ENCODE results near the gene WBP4.
A peak's percentile ranks its signal among the peaks of the same experiment; 100 is the strongest.

Gene WBP4

DNA sequence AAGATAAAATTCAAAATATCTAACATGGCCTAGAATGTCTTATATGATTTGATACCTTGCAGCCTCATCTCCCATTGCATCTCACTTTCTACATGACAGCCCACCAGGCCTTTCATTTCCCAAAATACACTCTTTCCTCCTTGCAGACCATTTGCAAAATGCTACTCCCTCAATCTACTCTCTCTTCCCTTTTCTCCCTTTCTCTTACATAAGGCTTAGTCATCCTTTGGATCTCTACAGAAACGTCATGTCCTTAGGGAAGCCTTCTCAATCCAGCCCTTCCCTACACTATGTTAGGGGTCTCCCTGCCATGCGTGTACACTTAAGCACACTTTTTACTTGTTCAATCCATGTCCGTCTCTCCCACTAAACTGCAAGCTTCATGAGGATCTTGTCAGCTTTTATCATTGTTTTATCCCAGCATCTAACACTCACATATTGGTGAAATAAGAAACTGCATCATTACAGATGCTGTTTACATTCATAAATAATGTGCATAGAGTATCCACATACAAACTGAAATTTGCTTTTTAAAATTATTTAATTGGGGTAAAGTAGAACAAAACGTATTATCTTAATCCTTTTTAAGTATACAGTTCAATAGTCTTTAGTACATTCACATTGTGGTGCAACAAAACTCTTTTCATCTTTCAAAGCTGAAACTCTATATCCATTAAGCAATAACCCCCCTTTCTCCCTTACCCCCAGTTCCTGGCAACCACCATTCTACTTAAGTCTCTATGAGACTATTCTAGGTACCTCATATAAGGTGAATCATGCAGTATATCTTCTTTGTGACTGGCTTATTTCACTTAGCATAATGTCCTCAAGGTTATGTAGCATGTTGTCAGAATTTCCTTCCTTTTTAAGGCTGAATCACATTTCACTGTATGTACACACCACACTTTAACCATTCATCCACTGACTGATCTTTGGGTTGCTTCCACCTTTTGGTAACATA is 11.5 kb upstream of the WBP4 start:
- DNase-seq = no peak

DNA sequence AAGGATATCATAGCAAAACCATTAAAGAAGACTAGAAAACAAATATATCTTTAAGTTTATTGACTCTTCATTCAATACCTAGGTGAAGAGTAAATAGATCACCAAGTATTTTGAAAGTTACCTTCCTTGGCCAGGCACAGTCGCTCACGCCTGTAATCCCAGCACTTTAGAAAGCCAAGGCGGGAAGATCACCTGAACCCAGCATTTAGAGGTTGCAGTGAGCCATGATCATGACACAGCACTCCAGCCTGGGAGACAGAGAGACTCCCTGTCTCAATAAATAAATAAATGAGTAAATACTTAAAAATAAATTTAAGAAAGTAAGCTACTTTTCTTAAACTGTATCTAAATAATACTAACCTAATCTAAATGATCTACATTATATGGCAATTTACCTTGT is 8.9 kb upstream of the WBP4 start:
- no peak for DNase-seq

DNA sequence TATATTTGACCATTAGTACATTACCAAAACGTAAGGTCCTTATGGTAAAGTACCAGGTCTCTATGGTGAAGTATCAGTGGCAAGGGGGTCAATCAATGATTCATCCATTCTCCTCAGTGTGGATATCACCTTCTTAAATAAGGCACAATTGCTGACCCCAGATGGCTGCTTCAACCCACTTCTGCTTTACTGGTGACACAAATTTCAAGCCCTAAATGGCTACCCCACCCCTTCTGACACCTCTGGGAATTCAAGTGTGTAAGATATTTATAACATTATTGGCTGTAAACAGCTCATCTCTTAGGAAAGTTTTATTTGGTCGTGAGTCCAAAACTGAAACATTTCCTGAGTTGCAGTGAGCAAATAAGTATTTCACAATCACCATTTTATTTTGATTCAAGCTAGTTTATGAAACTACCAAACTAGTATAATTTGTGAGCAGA is 7.9 kb upstream of the WBP4 start:
- no peak for DNase-seq

DNA sequence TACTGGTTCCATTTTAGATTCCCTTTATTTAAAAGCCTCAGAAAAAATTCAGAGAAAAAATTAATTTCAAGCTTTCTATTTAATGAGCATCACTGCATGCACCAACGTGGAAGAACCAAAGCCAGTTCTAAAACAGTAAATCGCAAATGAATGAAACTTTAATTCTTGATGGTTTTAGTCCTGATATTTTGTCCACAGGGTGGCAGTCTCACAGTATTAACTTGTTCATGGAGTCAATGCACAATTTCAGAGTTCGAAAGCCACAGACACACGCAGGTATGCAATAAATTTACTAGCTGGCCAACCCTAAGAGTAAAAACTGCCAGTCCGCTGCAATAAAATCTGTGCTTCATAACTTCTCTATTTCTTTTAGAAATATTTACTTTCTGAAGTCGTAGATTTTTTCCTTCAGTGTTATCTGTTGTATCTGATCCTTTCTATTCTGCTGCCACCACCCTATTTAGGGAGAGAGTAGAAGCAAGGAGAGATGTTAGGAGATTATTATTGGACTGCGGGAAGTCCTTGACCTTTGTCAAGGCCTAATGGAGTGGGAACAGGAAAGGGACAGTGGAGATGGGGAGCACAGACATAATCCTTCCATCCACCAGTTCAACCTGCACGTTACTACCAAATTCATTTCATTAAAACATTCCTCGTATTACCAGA is 7.0 kb upstream of the WBP4 start:
- peak; percentile 1 for DNase-seq

DNA sequence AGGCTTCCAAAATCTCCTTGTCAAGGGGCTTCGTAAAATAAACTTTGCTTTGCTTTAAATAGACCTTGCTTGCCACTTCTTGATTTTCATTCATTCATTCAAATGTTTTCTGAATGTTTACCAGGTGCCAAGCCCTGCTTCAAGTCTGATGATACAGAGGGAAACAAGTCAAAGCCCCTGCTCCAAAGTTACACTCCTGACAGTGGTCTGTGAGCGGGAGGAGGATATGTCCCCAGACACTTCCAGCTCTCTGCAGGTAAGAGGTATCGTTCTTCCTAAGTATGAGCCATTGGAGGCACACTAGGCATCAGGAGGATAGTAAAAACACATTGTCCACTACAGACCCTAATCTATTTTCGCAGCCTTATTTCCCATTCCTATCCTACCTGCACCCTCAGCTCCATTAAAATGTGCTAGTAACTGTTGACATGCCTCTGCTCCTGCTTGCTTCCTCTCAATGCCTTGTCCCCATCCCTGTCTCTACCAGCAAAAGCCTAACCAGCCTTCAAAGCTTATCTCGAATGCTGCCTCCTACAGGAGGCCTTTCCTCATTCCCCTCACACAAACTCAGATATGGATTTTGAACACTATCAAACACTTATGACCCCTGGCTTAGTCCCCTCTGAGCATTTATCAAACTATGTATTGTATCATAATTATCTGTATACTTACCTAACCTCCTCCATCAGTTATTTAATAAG is 6.2 kb upstream of the WBP4 start:
- no peak for DNase-seq

DNA sequence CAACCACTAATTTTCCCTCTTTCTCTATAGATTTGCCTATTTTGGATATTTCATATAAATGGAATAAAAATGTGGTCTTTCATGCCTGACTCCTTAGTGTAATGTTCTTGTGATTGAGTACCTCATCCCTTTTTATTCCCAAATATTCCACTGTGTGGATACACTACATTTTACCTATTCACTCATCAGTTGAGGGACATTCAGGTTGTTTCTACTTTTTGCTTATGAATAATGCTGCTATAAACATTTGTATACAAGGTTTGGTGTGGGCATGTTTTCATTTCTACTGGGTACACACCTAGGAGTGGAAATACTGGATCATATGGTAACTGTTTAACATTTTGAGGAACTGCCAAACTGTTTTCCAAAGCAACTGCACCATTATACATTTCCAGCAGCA is 5.1 kb upstream of the WBP4 start:
- no peak for DNase-seq

DNA sequence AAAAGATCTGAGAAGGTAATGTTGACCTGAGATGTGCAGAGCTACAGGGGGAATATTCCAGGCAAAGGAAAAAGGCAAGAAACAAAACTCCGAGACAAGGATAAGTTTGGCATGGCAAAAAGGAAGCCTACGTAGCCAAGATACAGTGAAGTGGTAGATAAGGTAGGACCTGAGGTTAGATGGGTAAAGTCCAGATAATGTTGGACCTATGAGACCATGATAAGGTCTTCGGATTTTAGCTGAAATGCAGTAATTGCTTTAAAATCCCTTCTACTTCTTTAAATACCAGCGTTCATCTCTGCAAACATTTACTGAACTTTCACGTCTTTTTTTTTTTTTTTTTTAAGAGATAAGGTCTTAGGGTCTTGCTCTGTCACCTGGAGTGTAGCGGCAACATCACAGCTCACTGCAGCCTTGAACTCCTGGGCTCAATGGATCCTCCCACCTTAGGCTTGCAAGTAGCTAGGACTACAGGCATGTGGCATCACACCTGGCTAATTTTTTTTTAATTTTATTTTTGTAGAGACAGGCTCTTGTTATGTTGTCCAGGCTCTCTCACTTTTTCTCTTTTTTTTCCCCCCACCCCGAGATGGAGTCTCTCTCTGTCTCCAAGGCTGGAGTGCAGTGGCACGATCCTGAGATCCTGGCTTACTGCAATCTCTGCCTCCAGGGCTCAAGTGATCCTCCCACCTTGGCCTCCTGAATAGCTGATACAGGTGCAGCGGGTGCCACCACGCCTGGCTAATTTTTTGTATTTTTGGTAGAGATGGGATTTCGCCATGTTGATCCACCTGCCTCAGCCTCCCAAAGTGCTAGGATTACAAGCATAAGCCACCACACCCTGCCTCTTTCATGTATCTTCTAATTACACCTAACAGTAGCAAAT is 4.2 kb upstream of the WBP4 start:
- DNase-seq = no peak

DNA sequence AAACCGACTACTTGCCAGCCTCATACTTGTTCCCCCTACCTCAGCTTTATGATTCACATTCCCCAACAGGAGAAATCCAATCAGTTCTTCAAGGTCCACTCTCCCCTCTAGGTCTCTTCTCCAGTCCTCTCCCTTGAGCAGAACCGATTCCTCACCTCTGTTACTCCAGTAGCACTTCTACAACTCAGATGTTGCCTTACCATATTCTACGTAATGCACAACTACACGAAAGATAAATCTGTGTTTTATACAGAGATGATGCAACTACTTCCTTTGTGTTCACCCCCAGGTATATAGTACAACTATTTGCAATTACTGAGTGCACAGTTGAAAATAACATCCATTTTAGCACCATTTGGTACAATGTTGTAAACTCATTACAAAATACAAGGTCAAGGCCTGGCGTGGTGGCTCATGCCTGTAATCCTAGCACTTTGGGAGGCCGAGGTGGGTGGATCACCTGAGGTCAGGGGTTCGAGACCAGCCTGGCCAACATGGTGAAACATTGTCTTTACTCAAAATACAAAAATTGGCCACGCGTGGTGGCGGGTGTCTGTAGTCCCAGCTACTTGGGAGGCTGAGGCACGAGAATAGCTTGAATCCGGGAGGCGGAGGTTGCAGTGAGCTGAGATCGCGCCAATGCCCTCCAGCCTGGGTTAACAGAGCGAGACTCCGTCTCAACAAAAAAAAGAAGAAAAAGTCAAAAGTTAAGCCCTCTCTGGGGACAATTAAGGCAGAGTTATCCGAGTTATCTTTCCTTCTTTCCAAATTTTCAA is 2.8 kb upstream of the WBP4 start:
- DNase-seq = no peak

DNA sequence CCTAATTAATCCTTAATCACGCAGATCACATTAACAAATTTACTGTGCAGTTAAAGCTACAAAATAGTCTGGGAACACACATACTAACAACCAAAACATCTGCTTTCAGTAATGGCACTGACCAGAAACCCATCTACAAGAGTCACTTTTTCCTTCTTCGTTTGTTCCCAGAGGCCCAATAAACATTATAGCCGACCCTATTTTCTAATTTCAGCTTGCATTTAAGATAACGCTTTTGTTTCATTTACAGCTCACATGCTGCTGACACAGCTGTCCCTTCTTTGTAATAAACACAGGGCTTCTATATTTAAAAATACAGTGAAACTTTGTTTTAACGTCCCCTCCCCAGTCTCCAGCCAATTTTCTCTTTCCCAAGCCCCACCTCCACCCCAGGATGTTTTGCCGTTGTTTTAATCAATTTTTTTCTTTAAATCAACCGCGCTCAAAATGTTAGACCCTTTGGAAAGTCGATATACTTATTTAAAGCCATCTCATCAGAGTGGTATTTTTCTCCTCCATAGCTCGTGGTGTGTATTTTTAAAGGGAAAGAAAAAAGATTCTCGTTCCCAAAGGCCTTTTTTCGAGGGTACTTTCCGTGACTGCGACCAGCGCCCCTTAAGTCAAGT is 1.7 kb upstream of the WBP4 start:
- peak; percentile 47 for DNase-seq

DNA sequence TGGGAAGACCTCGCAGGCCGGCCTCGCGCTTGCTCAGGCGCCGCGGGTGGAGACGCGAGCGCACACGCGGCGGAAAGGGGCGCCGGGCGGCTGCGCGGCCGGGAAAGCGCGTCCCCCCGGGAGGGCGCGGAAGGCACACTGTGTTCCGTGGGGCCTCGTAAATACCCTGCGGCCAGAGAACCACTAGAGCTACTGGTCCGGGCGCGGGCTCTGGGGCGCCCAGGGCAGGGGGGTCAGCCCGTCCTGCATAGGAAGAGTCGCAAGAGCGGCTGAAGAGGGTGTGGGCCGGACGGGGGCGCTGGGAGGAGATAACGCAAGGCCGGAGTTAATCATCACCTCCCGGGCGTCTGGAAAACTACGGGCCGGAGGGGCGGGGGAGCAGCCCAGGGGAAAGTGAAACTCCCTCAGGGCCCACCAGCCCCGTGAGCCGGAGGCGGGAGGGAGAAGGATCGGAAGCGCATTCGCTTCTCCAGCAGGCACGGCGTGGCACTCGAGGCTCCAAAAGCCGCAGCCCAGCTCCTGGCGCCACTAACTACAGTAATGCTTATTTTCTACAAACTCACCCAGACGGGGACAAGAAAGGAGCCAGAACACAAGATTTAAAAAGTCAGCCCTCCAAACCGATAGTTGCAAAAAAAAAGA is 1.1 kb upstream of the WBP4 start:
- DNase-seq = peak; percentile 81

DNA sequence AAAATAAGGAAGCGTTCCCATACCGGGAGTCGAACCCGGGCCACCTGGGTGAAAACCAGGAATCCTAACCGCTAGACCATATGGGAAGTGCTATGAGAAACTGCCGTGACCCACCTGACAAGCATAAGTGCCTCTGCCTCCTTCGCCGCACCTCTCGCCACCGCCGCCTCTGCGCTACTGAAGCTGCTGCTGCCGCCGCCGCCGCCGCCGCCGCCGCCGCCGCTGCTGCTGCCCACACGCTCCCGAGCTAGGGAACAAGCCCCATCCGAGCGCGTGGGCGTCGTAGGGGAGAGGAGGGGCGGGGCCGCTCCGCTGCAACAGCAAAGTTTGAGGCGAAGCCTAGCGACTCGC is 610 bp upstream of the WBP4 start:
- DNase-seq = peak; percentile 80

DNA sequence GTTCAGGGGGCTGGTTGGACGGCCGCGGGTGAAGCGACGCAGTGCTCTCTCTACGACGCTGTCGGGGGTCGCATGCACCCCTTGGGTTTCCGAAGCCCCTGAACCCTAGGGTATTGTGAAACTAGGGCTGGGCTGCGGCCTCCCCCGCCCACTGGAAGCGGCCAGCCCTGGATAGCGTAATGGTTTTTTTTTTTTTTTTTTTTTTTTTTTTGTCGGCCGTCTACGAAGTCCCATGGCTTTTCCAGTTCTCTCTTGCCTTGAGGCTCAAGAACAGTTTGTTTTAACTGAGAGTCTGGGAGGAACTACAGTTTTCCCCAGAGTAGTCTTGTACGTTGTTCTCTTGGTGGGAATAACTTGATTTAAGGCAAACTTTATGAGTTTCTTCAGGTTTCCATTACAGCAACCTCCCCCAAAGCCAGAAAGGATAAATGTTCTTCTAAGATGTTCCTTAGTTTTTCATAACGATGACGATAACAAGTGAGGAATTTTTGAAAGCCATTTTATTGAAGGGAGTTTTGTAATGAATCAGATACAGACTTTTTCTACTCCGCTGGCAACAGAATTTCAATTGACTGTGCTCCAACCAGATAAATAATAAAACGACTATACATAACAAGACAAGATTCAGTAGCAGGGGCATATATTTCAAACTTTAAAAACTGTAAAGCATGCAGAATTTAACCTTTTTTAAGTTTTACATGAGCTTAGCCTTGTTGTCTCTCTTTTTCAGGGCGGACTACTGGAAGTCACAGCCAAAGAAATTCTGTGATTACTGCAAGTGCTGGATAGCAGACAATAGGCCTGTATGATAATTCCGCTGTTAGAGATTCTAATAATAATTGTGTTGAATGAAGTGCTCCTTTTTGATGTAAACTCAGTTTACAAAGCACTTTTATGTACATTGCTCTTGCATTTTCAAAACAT is 867 bp downstream of the WBP4 start:
- peak; percentile 36 for DNase-seq

DNA sequence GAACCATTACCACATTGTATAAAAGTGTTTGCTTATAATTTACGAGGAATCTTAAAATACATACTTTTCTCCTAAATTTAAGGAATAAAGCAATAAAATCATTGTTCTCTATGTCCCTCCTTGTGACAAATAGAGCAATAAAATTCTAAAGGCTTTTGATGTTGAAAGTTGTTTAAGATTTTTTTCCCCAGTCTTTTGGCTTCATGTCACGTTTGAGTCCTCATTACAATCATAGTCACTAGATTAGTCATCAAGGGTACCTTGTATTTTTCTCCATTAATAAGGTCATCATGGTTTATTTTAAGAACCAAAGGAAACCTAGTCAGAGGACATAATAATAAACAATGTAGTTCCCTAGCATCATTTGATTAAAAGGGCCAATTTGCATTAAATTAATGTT is 3.2 kb downstream of the WBP4 start:
- no peak for DNase-seq

DNA sequence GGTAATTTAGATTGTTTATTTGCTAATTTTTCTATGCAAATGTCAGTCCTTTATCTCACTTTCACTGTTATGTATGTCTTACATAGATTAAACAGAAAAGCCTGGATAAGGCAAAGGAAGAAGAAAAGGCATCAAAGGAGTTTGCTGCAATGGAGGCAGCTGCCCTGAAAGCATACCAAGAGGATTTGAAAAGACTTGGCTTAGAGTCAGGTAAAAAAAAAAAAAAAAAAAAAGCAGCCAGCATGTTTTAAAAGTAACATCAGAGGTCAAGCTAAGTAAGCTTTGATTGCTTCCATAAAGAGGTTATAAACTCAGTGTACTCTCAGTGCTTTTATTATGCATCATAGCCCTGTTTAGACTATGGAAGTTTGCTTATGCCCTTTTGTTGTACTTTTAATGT is 3.8 kb downstream of the WBP4 start:
- no peak for DNase-seq

DNA sequence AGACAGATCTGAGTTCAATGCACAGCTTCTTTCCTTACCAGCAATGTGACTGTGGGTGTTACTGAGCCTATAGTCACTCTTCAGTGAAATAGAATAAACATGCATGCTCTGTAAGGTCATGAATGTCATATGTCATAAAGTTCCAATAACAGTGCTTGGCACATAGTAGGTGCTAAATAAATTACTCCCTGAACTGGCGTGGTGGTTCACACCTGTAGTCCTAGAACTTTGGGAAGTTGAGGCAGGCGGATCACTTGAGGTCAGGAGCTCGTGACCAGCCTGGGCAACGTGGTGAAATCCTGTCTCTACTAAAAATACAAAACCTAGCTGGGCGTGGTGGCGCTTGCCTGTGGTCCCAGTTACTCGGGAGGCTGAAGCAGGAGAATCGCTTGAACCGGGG is 13.2 kb downstream of the WBP4 start:
- no peak for DNase-seq

DNA sequence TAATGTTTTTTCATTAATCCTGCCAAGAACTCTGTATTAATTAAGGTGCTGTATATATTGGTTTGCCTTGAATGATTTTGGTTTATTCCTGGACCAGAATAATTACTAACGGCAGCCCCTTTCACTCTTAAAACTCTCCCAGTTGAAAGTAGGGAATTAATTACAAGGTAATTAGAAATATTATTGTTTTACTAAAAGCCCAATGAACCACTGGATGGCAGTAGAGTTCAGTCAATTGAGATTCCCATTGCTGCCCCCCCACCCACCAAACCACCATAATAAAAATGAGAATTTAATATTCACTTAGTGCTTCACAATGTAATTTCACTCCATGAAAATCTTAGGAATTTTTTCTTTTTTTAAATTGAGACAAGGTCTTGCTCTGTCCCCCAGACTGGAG is 13.7 kb downstream of the WBP4 start:
- DNase-seq = peak; percentile 5

DNA sequence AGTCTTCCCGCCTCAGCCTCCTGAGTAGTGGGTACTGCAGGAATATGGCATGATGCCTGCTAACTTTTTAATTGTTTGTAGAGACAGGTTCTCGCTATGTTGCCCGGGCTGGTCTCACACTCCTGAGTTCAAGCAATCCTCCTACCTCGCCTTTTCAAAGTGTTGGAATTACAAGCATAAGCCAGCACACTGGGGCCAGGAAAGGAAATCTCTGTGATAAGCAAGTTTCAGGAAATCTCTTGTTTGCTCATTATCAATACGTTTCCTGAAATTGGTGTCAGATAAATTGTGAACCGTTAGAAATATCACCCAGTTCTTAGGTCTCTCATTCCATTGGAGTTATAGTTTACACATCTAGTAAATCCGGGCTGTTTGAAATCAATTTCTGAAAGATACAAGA is 14.2 kb downstream of the WBP4 start:
- DNase-seq = no peak

DNA sequence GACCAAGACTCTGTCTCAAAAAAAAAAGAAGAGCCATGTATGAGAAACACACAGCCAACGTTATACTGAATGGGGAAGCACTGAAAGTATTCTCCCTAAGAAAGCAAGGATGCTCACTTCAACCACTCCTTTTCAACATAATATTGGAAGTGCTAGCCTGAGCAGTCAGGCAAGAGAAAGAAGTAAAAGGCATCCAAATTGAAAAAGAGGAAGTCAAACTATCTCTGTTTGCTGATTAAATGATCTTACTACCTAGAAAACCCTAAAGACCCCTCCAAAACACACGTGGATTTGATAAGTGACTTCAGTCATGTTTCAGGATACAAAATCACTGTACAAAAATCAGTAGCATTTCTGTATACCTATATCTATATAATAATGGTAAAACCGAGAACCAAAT is 16.2 kb downstream of the WBP4 start:
- no peak for DNase-seq

DNA sequence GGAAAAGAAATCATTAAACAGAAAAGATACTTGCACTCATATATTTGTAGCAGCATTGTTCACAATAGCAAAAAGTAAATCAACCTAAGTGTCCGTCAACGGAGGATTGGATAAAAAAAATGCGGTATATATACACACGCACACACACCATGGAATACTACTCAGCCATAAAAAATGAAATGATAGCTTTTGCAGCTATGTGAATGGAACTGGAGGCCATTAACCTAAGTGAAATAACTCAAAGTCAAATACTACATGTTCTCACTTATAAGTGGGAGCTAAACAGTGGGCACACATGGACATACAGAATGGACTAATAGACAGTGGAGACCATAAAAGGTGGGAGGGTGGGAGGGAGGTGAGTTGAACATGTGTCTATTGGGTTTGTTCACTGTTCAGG is 18.4 kb downstream of the WBP4 start:
- DNase-seq = no peak
